Measurements from ENCODE around the gene HPCAL1. TPM values are rescaled to one million over a fixed set of nuclear protein-coding genes. Genes with fewer than 3 reads are reported as not detected.

The HPCAL1 gene
- total and polyA plus RNA-seq, 2 experiments from 2014 or later = 8.3 to 25.4 TPM

- Histone ChIP-seq H3K9me2 (ENCODE audit: insufficient read depth) (no peaks in the 10 kb centered on the region), H3K79me2 (replicated peaks; ENCODE audit: insufficient read depth) (no peaks in the 10 kb centered on the region), H3F3A (replicated peaks; ENCODE audit: low read depth) (no peaks in the 10 kb centered on the region), H3K4me3 (no peak overlapping the region), H3K4me1 (ENCODE audit: insufficient read depth) (no peaks in the 10 kb centered on the region), H3K27me3 (ENCODE audit: insufficient read depth) (no peaks in the 10 kb centered on the region), H4K20me1 (replicated peaks; ENCODE audit: insufficient read depth) (no peaks in the 10 kb centered on the region), H2AFZ (no peak overlapping the region), H3K27ac (ENCODE audit: low read depth) (no peak overlapping the region), H3K4me2 (no peak overlapping the region), H3K36me3 (ENCODE audit: insufficient read depth) (no peaks in the 10 kb centered on the region)
- Mint-ChIP-seq H3K27ac (no peak overlapping the region), H3K4me1 (no peaks in the 10 kb centered on the region), H3K9me3 (no peaks in the 10 kb centered on the region), H3K4me3 (no peak overlapping the region), H3K36me3 (ENCODE audit: low read depth) (no peaks in the 10 kb centered on the region), H3K27me3 (ENCODE audit: insufficient read depth, low read depth, poor library complexity) (peaks cover 3% of the 10 kb centered on the region)
- no peak for TF ChIP-seq EZH2 (IDR thresholded peaks at IDR 0.05; ENCODE audit: low read depth, unreplicated experiment)
- TF ChIP-seq POLR2AphosphoS5 (IDR thresholded peaks at IDR 0.05; ENCODE audit: low read depth) = no peak
- TF ChIP-seq, protein P1, sequence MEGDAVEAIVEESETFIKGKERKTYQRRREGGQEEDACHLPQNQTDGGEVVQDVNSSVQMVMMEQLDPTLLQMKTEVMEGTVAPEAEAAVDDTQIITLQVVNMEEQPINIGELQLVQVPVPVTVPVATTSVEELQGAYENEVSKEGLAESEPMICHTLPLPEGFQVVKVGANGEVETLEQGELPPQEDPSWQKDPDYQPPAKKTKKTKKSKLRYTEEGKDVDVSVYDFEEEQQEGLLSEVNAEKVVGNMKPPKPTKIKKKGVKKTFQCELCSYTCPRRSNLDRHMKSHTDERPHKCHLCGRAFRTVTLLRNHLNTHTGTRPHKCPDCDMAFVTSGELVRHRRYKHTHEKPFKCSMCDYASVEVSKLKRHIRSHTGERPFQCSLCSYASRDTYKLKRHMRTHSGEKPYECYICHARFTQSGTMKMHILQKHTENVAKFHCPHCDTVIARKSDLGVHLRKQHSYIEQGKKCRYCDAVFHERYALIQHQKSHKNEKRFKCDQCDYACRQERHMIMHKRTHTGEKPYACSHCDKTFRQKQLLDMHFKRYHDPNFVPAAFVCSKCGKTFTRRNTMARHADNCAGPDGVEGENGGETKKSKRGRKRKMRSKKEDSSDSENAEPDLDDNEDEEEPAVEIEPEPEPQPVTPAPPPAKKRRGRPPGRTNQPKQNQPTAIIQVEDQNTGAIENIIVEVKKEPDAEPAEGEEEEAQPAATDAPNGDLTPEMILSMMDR (conservative IDR thresholded peaks at IDR 0.05; ENCODE audit: low read depth in 2 of 2) = no peak
- no peak for TF ChIP-seq REST (IDR thresholded peaks at IDR 0.05; ENCODE audit: unreplicated experiment)
- TF ChIP-seq ETS1 (IDR thresholded peaks at IDR 0.05) = no peak
- no peak for TF ChIP-seq ZNF114 (CRISPR knock-in tag; IDR thresholded peaks at IDR 0.05)
- TF ChIP-seq EZH2phosphoT487 (IDR thresholded peaks at IDR 0.05; ENCODE audit: unreplicated experiment) = no peak
- no peak for TF ChIP-seq ZNF331 (CRISPR knock-in tag; IDR thresholded peaks at IDR 0.05; ENCODE audit: low read depth)
- TF ChIP-seq NANOG (IDR thresholded peaks at IDR 0.05; ENCODE audit: borderline replicate concordance) = no peak
- TF ChIP-seq ZNF462 (CRISPR knock-in tag; IDR thresholded peaks at IDR 0.05) = no peak
- TF ChIP-seq JUNB (IDR thresholded peaks at IDR 0.05; ENCODE audit: unreplicated experiment) = no peak
- no peak for TF ChIP-seq STAT1 (IDR thresholded peaks at IDR 0.05; ENCODE audit: unreplicated experiment)
- no peak for TF ChIP-seq CREB1 (CRISPR knock-in tag; IDR thresholded peaks at IDR 0.05; ENCODE audit: low read depth)
- ATAC-seq (no peak), DNase-seq (ENCODE audit: low spot score) (no peak)
Measured at GRCh38 chr2:10422732-10423399, 120.2 kb downstream of the HPCAL1 start.

Measured in GM23338 (cell line).